Fibroblast of lung (primary cell): ENCODE data around the gene SH3BP4.

Experiments
- CTCF ChIP-seq, 2 donors: IDR thresholded peaks in 1 of 2; conservative IDR thresholded peaks in 1 of 2; 1 replicate in 1 of 2; 2 replicates in 1 of 2; pipeline ENCODE4 v1.5.1; 2011 to 2012; ENCODE audit warnings: low read length in 2 of 2, control low read depth in 1 of 2, inconsistent platforms in 1 of 2, low read depth in 1 of 2, mild to moderate bottlenecking in 1 of 2
- EZH2 ChIP-seq: IDR thresholded peaks from 2 replicates; pipeline ENCODE4 v1.5.1; 2012; ENCODE audit warnings: low read length, control low read depth, mild to moderate bottlenecking; ENCODE audit errors: missing control alignments

- TF ChIP-seq CTCF (conservative IDR thresholded peaks at IDR 0.05 in 1 of 2, IDR thresholded peaks at IDR 0.05 in 1 of 2; ENCODE audit: low read depth in 1 of 2, low read length in 2 of 2) (no peak), EZH2 (no peak)
Observed at GRCh38 chr2:234969306-234970098, 17.7 kb downstream of the SH3BP4 start.
